WTC11 (cell line): ENCODE measurements around the gene NUP214.

Experiments
- MXD4 ChIP-seq: fragments of 250-450 bp; sonication (Bioruptor Pico); IDR thresholded peaks from 2 replicates; pipeline ENCODE4 v1.8.0; 2021; ENCODE audit warnings: mild to moderate bottlenecking, moderate library complexity, borderline replicate concordance
- TF ChIP-seq, protein P1 (sequence below): fragments of 200-600 bp; IDR thresholded peaks from 2 replicates; pipeline ENCODE4 v1.8.0; 2022; ENCODE audit warnings: antibody characterized with exemption
- TF ChIP-seq, protein P2 (sequence below): fragments of 250-450 bp; sonication (Bioruptor Pico); IDR thresholded peaks from 2 replicates; pipeline ENCODE4 v1.9.0; 2021; ENCODE audit warnings: mild to moderate bottlenecking

DNA sequence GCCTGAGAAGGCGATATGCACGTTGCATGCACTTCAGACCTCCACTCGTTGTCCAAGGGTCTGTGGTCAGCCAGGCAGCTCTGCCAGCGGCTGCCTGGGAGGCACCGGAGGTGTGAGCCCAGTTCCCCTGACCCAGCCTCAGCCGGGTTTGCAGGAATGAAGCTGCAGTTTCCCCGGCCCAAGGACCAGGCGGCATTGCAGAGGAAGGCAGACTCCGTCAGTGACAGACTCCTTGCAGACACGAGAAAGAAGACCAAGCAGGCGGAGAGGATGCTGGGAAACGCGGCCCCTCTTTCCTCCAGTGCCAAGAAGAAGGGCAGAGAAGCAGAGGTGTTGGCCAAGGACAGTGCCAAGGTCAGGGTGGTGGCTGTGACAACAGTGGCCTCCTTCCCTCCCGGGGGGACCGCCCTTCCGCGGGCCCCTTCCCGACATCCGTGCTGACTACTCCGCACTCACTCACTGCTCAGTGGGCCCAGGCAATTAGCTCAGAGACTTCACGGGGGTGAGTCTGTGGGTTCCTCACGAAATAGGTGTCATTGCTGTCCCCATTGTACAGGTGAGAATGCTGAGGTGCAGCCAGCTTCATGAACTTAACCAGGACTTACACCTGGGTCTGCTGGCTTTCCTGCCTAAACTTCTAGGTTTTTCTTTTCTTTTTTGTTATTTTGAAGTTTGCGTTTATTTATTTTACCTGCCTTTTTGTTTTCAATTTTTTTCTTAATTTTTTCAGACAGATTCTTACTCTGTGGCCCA, 39.8 kb upstream of the NUP214 start:
- TF ChIP-seq, protein P1, sequence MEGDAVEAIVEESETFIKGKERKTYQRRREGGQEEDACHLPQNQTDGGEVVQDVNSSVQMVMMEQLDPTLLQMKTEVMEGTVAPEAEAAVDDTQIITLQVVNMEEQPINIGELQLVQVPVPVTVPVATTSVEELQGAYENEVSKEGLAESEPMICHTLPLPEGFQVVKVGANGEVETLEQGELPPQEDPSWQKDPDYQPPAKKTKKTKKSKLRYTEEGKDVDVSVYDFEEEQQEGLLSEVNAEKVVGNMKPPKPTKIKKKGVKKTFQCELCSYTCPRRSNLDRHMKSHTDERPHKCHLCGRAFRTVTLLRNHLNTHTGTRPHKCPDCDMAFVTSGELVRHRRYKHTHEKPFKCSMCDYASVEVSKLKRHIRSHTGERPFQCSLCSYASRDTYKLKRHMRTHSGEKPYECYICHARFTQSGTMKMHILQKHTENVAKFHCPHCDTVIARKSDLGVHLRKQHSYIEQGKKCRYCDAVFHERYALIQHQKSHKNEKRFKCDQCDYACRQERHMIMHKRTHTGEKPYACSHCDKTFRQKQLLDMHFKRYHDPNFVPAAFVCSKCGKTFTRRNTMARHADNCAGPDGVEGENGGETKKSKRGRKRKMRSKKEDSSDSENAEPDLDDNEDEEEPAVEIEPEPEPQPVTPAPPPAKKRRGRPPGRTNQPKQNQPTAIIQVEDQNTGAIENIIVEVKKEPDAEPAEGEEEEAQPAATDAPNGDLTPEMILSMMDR, result no peak
- TF ChIP-seq MXD4, result no peak
- TF ChIP-seq, protein P2, sequence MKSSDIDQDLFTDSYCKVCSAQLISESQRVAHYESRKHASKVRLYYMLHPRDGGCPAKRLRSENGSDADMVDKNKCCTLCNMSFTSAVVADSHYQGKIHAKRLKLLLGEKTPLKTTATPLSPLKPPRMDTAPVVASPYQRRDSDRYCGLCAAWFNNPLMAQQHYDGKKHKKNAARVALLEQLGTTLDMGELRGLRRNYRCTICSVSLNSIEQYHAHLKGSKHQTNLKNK (CRISPR knock-in tag), result no peak
